CD4-positive, alpha-beta T cell treated with Interferon alpha-2 for 1 hour (primary cell): ENCODE data around the gene ALG1.
A peak's percentile ranks its signal among the peaks of the same experiment; 100 is the strongest.
"Not testable (repeated sequence)": the region's sequence is repeated elsewhere in the genome, so short reads cannot be mapped to it uniquely, and the experiment has no call there.

ENCODE experiments used
- DNase-seq, 2 donors: peaks; one replicate each; pipeline ENCODE4 v3.0.0-alpha.2; 2020 to 2022

The ALG1 gene

GRCh38 chr16:5103296-5104032 is 31.8 kb downstream of the ALG1 start:
- not testable (repeated sequence) for DNase-seq

- DNase-seq, result not testable (repeated sequence)
These were observed 33.4 kb downstream of the ALG1 start for GRCh38 chr16:5105039-5105438.

- DNase-seq, result no peak
These were observed 37.0 kb downstream of the ALG1 start for GRCh38 chr16:5108505-5109158.

- DNase-seq, result not testable (repeated sequence)
These were observed 39.3 kb downstream of the ALG1 start for GRCh38 chr16:5110933-5111332.

GRCh38 chr16:5116780-5117295 is 45.2 kb downstream of the ALG1 start:
- DNase-seq, result not testable (repeated sequence)

- DNase-seq, result peak; percentile 14 to 34
These were observed 45.9 kb downstream of the ALG1 start for GRCh38 chr16:5117300-5118087.

GRCh38 chr16:5131467-5132004 is 59.9 kb downstream of the ALG1 start:
- not testable (repeated sequence) for DNase-seq

GRCh38 chr16:5132915-5133600 is 61.4 kb downstream of the ALG1 start:
- not testable (repeated sequence) for DNase-seq

GRCh38 chr16:5134739-5135452 is 63.3 kb downstream of the ALG1 start:
- not testable (repeated sequence) for DNase-seq
